ENCODE measurements around the gene MYOD1. TPM values are rescaled to one million over a fixed set of nuclear protein-coding genes. Genes with fewer than 3 reads are reported as not detected.

MYOD1 gene
- total RNA-seq, 4 donors from 2014 or later, result not detected

GRCh38 chr11:17744151-17744940 lies 25.0 kb downstream of the MYOD1 start:
- Histone ChIP-seq H3K4me1 (no peaks in the 10 kb centered on the region), H3K27ac (no peak overlapping the region), H3K4me3 (no peak overlapping the region), H3K9me3 (no peaks in the 10 kb centered on the region), H3K27me3 (peaks cover 74% of the 10 kb centered on the region), H3K36me3 (no peaks in the 10 kb centered on the region)
- 44 to 66% methylated on average over 3 to 4 of the region's 10 CpGs for WGBS, 2 donors (ENCODE audit: low coverage in 1 of 2)
- TF ChIP-seq EP300 (IDR thresholded peaks at IDR 0.05) (no peak), CTCF (IDR thresholded peaks at IDR 0.05) (no peak), POLR2A (IDR thresholded peaks at IDR 0.05) (no peak), POLR2AphosphoS5 (IDR thresholded peaks at IDR 0.05) (no peak)
- no peak for ATAC-seq

- Histone ChIP-seq H3K27me3 (peaks cover 65% of the 10 kb centered on the region), H3K4me1 (no peaks in the 10 kb centered on the region), H3K9me3 (no peaks in the 10 kb centered on the region), H3K36me3 (no peaks in the 10 kb centered on the region), H3K27ac (no peak overlapping the region), H3K4me3 (no peak overlapping the region)
- 88% methylated on average over 14 of the region's 20 CpGs; no CpG with 5 or more reads in 1 of the 2 donors for WGBS, 2 donors (ENCODE audit: low coverage in 1 of 2)
- no peak for TF ChIP-seq POLR2AphosphoS5 (IDR thresholded peaks at IDR 0.05)
- TF ChIP-seq POLR2A (IDR thresholded peaks at IDR 0.05), result no peak
- no peak for TF ChIP-seq EP300 (IDR thresholded peaks at IDR 0.05)
- TF ChIP-seq CTCF (IDR thresholded peaks at IDR 0.05), result no peak
- ATAC-seq, result no peak
Observed at GRCh38 chr11:17745023-17745772, 25.8 kb downstream of the MYOD1 start.

- Histone ChIP-seq H3K27ac (no peak overlapping the region), H3K36me3 (no peaks in the 10 kb centered on the region), H3K9me3 (no peaks in the 10 kb centered on the region), H3K27me3 (peaks cover 56% of the 10 kb centered on the region), H3K4me1 (no peaks in the 10 kb centered on the region), H3K4me3 (no peak overlapping the region)
- TF ChIP-seq EP300 (IDR thresholded peaks at IDR 0.05) (no peak), POLR2A (IDR thresholded peaks at IDR 0.05) (no peak), POLR2AphosphoS5 (IDR thresholded peaks at IDR 0.05) (no peak), CTCF (IDR thresholded peaks at IDR 0.05) (no peak)
- WGBS, 2 donors (ENCODE audit: low coverage in 1 of 2), result 81 to 85% methylated on average over 7 to 8 of the region's 11 CpGs
- ATAC-seq, result no peak
Observed at GRCh38 chr11:17746096-17746495, 26.7 kb downstream of the MYOD1 start.

- TF ChIP-seq POLR2AphosphoS5 (IDR thresholded peaks at IDR 0.05) (no peak), POLR2A (IDR thresholded peaks at IDR 0.05) (no peak), CTCF (IDR thresholded peaks at IDR 0.05) (no peak), EP300 (IDR thresholded peaks at IDR 0.05) (no peak)
- WGBS, 2 donors (ENCODE audit: low coverage in 1 of 2), result 80 to 83% methylated on average over 1 of the region's 19 CpGs
- H3K4me1 ChIP-seq, result no peaks in the 10 kb centered on the region
- ATAC-seq, result no peak
- no peaks in the 10 kb centered on the region for H3K36me3 ChIP-seq
- H3K4me3 ChIP-seq, result no peak overlapping the region
- H3K9me3 ChIP-seq, result no peaks in the 10 kb centered on the region
- no peak overlapping the region for H3K27ac ChIP-seq
- peaks cover 44% of the 10 kb centered on the region for H3K27me3 ChIP-seq
Observed at GRCh38 chr11:17747131-17747955, 28.0 kb downstream of the MYOD1 start.

Measured in gastroesophageal sphincter (tissue), 4 donors.